NOMO-1 treated with DMSO at 0.1 percent for 48 hours (cell line): ENCODE measurements around the gene IL5.
"Not testable (repeated sequence)": the region's sequence is repeated elsewhere in the genome, so short reads cannot be mapped to it uniquely, and the experiment has no call there.

ENCODE experiments used
- DNase-seq: peaks from one replicate; lab custom pipeline; 2025; ENCODE audit not compliant: unreplicated experiment; lab: John Stamatoyannopoulos, UW

The IL5 gene

DNA sequence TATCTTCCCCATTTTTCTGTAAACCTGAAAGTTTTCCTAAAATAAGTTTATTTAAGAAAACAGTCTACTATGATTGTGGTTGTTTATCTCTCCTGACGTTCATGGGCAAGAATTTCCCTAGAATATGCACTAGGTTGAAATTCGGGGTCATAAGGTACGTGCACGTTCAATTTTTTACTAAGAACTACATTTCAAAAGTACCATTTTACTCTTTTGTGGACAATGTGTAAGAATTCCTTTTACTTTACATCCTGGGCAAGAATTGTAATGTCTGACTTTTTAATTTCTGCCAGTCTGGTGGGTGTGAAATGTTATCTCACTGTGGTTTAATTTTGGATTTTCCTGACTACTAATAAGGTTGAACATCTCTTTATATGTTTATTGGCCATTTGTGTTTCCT lies 12.4 kb downstream of the IL5 start:
- no peak for DNase-seq

DNA sequence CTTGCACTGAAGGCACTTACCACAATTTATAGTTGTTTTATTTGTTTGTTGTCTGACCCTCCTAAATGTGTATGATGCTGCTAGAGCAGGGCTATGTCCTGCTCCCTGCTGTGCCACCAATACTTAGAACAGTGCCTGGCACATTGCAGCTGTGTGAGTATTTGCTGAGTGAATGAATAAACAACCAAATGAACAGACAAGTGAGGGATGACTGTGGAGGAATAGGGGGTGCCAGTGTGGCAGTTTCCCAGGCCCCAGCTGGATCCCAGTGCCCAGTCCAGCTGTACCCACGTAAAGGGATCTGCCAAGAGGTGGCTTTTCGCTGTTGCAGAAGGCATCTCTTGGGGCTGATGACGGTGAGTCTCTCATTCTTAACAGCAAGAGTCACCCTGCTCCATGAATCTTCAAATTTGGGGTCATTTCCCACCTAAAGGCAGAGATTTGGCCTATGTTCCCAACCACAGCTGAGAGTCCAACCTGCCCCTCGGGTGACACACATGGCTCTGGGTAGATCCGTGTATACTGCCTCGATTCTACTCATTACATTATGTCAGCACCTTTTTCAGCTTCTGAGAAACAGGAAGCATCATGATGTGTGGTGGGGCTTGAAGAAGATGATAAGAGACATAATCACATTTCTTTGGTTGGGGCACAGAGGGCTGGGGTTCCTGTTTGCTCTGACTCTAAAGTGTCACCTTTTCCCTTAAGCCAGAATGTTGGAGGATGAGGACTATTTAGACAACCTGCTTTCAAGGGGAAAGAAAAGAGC lies 14.3 kb downstream of the IL5 start:
- no peak for DNase-seq

DNA sequence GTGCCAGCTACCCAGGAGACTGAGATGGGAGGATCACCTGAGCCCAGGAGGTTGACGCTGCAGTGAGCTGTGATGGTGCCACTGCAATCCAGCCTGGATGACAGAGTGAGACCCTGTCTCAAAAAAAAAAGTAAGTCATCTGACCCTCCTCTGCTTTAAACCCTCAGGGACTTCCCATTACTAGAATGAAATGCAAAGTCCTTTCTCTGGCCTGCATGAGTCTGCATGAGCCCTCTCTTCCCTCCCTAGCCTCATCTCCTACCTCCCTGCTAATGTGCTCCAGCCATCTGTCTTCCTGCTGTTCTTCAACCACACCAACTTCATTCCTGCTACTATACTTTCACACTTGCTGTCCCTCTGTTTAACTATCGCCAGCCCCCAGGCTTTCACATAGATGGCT lies 15.3 kb downstream of the IL5 start:
- no peak for DNase-seq

DNA sequence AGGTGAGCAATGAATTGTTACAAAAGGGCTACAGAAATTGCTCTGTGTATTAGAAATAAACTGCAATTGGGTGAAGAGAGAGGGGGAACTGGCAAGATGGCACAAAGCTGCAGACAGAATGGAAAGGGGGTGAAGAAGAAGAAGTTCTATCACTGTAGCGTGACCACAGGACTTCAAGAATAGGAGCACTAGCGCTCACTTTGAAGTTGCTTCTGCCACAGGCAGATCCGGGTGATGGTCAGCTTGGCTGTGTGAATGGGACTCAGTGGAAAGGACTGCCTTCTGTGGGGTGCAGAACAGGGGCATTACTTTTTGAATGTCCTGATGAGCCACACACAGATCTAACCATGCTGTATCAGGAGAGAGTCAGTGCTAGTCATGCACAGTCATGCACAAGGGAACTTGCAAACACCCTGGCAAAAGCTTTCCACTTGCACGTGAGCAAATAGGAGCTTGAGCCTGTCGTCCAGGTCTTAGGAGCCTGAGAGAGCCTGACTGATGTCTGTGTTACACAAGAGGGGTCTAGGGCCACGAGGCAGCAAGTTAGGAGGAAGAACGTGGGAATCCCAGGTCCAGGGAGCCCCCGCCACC lies 16.3 kb downstream of the IL5 start:
- peak; percentile 40 for DNase-seq

DNA sequence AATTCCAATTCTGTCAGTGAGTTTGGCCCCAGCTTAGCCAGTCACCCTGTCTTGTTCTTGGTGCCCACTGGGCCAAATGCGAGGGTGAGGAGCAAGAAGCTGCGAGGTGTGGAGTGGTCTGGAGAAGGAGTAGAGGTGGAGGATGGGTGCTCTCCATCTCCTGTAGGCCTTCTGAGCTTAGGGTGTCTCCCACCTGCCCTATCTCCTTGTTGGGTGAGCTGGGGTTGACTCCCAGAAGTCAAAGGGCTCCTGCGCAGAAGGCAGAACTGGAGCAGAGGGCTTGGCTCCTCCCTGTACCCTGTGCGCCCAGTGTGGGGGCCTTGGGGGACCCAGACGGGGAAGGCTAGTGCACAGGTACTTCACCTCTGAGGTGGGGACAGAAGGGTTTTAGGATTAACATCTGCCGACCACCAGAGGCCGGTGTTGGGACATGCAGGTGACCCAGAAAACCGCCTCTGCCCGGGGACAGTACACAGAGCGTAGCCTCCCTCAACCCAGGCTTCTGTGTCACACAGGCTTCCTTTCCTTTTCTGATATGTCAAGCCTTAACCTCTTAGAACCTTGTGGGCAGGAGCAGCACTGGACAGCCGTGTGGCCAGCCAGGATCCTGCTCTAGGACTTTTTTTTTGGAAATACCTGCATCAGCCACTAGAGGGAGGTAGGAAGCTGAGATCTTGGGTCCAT lies 16.9 kb downstream of the IL5 start:
- DNase-seq: no peak

DNA sequence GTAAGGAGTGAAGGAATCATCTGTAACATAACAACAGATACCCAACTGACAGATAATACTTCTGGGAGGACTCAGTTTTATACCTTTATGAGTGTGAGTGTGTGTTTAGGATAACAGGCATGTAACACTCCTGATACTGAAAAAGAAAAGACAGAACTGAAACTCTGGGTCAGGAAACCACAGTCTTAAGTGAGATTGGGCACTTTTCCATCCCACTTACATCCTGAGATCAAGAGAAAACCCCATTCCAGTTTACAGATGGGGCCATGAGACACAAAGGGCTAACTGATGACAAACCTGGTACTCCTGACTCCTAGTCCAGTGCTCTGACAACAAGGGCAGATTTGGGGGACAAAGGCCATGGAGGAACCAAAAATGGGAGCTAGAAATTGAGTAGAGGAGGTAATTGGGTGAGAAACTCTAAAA lies 18.0 kb downstream of the IL5 start:
- peak; percentile 70 for DNase-seq

DNA sequence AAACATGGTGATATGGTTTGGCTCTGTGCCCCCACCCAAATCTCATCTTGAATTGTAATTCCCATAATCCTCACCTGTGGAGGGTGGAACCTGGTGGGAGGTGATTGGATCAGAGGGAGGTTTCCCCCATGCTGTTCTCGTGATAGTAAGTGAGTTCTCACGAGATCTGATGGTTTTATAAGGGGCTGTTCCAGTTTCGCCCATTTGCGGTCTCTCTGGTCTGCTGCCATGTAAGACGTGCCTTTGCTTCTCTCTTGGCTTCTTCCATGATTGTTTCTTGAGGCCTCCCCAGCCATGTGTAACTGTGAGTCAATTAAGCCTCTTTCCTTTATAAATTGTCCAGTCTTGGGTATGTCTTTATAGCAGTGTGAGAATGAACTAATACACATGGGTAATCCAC lies 18.4 kb downstream of the IL5 start:
- not testable (repeated sequence) for DNase-seq

DNA sequence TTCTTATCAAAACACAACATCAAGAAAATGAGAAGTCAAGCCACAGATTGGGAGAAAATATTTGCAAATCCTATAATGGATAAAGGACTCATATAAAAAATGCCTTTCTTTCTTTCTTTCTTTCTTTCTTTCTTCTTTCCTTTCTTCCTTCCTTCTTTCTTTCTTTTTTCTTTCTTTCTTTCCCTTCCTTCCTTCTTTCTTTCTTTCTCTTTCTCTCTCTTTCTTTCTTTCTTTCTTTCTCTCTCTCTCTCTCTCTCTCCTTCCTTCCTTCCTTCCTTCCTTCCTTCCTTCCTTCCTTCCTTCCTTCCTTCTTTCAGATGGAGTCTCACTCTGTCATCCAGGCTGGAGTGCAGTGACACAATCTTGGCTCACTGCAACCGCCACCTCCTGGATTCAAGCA lies 21.3 kb downstream of the IL5 start:
- DNase-seq: not testable (repeated sequence)

DNA sequence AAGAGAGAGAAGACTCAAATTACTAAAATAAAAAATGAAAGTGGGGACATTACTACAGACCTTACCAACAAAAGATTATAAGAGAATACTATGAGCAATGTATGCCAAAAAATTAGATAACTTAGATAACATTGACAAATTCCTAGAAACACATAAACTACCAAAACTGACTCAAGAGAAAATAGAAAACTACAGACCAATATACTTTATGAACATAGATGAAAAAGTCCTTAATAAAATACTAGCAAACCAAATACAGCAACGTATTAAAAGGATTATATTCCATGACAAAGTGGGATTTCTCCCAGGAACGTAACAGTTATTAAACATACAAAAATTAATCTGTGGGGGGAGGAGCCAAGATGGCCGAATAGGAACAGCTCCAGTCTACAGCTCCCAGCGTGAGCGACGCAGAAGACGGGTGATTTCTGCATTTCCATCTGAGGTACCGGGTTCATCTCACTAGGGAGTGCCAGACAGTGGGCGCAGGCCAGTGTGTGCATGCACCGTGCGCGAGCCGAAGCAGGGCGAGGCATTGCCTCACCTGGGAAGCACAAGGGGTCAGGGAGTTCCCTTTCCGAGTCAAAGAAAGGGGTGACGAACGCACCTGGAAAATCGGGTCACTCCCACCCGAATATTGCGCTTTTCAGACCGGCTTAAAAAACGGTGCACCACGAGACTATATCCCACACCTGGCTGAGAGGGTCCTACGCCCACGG lies 29.5 kb downstream of the IL5 start:
- not testable (repeated sequence) for DNase-seq

DNA sequence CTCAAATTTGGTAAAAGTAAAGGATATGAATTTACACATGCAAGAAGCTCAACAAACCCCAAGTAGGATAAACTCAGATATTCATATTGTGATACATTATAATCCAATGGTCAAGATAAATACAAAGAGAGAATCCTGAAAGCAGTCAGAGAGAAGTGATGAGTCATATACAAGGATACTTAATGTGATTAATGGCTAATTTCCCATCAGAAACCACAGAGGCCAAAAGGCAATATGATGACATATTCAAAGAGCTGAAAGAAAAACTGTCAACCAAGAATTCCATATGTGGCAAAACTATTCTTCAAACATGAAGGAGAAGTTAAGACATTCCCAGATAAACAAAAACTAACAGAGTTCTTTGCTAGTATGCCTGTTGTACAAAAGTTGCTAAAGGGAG lies 33.2 kb downstream of the IL5 start:
- DNase-seq: no peak

DNA sequence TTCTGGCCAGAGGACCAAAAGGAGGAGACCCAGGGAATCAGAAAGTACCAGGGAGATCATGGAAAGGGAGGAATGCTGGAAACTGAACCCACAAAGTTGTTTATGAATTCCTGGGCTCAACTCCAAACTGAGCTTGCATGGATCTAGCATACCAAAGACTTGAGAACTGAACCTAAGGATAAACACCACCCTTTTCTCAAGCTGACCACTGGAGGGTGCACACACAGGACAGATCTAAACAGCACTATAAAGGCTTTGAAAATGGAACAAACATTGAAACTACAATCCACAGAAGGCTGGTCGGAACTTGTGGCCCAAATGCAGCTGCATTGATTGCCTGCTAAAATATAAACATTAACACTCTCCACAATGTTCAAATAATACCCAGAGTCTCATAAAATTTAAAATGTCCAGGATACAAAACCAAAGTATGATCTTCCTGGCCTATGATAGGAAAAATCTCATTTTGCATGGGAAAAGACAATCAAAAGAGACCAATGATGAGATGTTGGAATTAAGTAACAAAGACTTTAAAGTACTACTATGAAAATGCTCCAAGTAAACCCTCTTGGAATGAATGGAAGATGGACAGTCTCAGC lies 37.1 kb downstream of the IL5 start:
- peak; percentile 35 for DNase-seq

DNA sequence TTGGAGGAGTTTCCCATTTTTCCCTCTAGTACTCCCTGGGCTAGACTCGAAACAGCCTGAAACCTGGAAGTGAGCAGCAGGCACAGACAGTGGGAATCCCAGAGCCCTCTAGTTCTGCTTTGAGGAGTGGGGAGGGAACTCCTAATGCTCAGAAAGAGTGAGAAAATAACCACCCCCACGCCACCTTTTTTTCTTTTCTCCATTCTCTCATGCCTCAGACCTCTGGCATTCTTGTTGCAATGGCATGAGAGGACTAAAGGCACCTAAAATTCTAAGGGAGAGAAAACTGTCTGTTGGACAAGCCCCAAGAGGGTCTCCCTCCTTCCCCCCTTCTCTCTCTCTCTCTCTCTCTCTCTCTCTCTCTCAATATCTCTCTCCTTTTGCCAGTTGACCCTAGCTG lies 37.7 kb downstream of the IL5 start:
- no peak for DNase-seq

DNA sequence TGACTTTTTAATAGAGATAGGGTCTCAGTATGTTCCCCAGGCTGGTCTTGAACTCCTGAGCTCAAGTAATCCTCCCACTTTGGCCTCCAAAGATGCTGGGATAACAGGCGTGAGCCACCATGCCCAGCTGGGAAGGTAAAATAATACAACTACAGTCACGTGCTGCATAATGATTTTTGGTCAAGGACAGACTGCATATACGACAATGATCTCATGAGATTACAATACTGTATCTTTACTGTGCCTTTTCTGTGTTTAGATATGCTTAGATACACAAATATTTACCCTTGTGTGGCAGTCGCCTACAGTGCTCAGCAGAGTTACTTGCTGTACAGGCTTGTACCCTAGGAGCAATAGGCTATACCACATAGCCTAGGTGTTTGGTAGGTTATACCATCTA lies 38.6 kb downstream of the IL5 start:
- no peak for DNase-seq

DNA sequence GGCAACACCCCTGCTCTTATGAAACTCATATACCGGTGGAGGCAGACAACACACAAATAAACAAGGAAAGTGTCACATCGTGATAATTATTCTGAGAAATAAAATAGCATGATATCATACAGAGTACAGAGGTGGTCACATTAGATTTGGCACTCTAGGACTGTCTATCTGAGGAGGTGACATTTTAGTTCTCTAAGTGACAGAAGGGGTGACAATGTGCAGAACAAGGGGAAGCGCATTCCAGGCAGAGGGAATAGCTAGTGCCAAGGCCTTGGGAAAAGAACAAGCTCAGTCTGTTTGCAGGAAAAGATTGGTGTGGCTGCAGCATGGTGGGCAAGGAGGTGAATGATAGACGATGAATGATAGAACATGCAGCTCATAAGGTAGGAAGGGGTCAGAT lies 40.1 kb downstream of the IL5 start:
- DNase-seq: no peak

DNA sequence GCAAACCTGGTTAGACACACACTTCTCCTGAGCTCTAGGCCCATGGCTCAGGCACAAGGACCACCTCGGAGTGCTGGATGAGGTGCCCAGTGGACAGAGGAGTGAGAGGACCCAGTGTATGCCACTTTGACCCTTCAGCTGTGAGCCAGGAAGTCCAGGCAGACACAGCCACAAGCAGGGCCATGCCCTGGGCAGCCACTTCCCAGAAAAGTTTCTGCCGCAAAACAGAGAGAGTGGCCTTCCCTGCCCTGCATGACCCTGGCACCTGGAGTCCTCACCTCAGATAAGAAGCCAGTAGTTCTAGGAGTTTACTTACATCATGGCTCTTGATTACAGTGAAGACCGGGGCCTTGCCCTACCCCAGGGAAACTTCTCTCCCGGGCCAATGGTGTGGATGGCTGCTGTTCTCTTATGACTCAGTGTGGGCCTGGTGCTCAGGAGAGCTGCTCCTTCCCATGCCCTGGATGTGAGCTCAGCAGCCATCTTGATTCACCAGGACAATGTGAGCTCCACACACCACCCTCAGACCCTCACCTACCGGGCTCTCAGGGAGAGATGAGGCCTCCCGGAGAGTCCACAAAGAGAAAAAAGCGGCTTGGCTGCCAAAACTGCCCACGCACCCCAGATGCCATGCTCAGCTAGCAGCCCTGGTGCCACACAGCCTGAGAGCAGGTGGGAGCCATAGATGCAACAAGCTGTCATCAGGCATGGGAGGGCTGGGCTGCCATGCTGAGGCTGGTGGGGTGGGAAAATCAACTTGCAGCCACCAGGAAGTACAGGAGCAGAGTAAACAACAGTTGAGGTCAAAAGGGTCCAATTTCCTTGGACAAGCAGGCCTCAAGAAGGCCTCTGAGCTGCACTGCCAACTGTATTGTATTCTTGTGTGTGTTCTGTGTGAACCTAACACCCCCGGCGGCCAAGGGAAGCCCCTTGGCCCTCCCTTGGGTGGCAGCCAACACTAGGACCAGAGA lies 41.1 kb downstream of the IL5 start:
- no peak for DNase-seq

DNA sequence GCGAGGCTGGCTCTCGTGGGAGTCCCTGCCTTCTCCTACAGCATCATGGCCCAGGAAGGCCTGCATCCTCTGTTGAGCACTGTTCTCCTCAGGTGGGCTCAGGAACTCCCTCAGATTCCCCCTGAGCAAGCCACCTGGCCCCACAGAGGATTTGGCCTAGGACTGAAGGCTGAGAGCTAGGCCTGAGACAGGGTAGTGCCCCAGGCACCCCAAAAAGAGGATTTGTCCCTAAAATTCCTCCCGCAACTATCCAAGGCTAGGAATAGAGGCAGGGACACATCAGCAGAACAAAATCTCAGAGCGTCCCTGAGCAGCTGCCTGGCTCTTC lies 41.7 kb downstream of the IL5 start:
- no peak for DNase-seq

DNA sequence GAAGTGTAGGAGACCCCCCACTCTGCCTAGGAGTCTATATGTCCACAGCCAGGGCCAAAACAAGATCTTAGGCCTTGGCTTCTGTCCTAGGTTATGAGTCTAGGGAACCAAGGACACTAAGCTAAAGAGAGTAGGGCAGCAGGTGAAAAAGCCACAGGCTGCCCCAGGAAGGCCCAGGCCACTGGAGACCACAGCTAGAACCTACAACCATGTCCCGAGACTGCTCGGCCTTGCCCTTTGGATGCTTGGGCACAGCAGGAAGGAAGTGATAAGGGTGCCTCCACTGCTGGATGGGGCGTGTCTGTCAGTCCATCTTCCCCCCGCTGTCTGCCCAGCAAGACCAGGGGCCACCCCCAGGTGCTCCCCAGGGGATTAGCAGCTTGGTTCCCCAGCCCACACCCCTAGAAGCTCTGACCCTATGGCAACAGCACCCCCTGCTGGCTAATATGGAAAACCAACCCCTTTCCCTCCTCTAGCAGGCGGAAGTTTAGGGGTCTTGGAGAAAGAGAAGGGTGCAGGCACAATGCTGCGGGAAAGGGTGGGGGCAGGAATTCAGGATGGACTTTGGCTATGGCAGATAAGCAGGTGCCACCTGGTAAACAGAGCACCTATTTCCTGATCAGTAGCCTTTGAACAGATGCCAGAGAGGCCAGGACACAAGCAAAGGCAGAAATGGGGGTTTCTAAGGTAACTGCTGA lies 42.2 kb downstream of the IL5 start:
- peak; percentile 63 for DNase-seq

DNA sequence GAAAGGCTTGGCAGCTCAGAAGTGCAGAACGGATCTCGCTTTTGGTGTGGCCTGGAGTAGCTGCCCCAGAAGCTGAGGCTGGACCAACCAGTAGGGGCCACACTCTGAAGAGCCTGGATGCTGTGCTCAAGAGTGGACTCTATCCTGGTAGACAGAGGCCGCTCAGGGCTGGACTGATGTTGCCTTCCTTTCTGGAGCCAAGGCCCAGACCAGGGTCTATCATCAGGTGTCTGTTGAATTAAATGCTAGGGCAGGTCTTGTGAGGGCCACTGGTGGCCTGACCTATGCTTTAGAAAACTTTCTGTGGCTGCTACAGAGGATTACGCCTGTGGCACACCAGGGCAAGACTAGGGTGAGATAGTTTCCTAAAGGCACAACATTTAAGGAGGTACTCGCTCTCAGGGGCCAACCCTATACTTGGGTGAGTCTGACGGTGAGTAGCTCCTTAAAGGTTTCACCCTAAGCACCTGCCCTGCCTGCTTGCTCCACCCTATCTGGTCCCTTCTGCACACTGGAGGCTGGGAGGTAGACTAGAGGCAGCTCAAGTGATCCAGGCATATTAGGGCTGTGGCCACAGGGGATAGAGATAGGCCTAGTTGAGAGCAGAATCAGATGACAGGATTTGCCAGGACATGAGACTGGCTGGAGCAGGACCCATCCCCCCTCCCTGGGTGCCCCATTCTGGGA lies 42.9 kb downstream of the IL5 start:
- DNase-seq: no peak
